ENCODE data around the gene DNHD1.

- TF ChIP-seq NFATC3 (IDR thresholded peaks at IDR 0.05) = no peak
- TF ChIP-seq MITF (IDR thresholded peaks at IDR 0.05) = no peak
- no peak for TF ChIP-seq FOXA1 (IDR thresholded peaks at IDR 0.05; ENCODE audit: borderline replicate concordance)
- no peak for TF ChIP-seq ADNP (tag; IDR thresholded peaks at IDR 0.05)
- no peak for TF ChIP-seq ZNF143 (CRISPR knock-in tag; IDR thresholded peaks at IDR 0.05)
- TF ChIP-seq MAFK (IDR thresholded peaks at IDR 0.05; ENCODE audit: low read length) = no peak
These were observed 38.6 kb upstream of the DNHD1 start for GRCh38 chr11:6458352-6459098.
